ENCODE measurements around the gene TBC1D1.

The TBC1D1 gene

DNA sequence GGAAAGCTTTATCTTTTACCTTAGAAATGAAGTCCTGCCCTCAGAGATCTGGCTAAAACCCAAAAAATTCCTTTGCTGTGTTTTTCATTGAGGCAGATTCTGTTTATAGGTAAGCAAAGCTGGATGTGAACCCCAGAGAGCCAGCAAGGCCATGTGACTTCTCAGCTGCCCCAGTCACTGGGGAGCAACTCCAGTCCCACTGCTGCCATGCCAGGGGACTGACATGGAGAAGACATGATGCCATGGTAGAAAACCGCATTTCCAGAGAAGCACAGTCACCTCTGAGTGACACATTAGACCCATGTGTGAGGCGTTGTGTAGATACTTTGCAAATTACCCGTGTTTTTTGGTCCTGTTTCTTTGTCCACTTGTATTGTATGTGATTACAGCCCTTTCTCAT, 114.8 kb downstream of the TBC1D1 start:
- ATAC-seq, result no peak
- TF ChIP-seq ZNF70 (CRISPR knock-in tag; IDR thresholded peaks at IDR 0.05), result no peak
- no peak for TF ChIP-seq OSR1 (CRISPR knock-in tag; IDR thresholded peaks at IDR 0.05)
- no peak for TF ChIP-seq CSDC2 (CRISPR knock-in tag; IDR thresholded peaks at IDR 0.05)
- TF ChIP-seq TOX (CRISPR knock-in tag; IDR thresholded peaks at IDR 0.05; ENCODE audit: borderline replicate concordance), result no peak

DNA sequence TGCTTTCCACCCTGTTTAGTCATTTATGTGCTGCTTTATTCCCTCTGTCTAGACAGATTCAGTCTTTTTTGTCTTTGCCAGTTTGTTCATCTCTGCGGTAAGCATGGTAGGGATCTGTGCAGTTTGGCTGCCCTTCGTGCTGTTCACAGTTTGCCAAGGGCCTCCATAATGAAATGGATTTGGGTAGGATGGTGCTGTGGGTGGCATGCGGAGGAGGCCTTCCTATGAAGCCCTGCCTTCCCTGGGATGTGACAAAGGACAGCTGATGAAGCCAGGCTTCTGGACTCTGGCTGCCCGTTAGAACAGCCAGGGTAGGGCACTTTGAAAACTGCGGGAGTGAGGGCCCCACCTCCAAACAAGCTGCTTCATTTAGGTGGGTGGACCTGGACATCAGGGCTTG, 116.8 kb downstream of the TBC1D1 start:
- TF ChIP-seq ARNTL (CRISPR knock-in tag; IDR thresholded peaks at IDR 0.05; ENCODE audit: borderline replicate concordance, low read depth) (no peak), ISL1 (CRISPR knock-in tag; IDR thresholded peaks at IDR 0.05) (no peak), TOX (CRISPR knock-in tag; IDR thresholded peaks at IDR 0.05; ENCODE audit: borderline replicate concordance) (no peak), ZNF565 (CRISPR knock-in tag; conservative IDR thresholded peaks at IDR 0.05; ENCODE audit: low read depth) (no peak), RARB (CRISPR knock-in tag; IDR thresholded peaks at IDR 0.05) (no peak), CSDC2 (CRISPR knock-in tag; IDR thresholded peaks at IDR 0.05) (no peak), OSR1 (CRISPR knock-in tag; IDR thresholded peaks at IDR 0.05) (no peak), ZNF70 (CRISPR knock-in tag; IDR thresholded peaks at IDR 0.05) (no peak), TCF4 (CRISPR knock-in tag; IDR thresholded peaks at IDR 0.05; ENCODE audit: borderline replicate concordance) (no peak), ZFP3 (CRISPR knock-in tag; IDR thresholded peaks at IDR 0.05) (no peak), ZC3H10 (CRISPR knock-in tag; IDR thresholded peaks at IDR 0.05) (no peak), SNAI2 (CRISPR knock-in tag; IDR thresholded peaks at IDR 0.05) (no peak)
- TF ChIP-seq, protein P1, sequence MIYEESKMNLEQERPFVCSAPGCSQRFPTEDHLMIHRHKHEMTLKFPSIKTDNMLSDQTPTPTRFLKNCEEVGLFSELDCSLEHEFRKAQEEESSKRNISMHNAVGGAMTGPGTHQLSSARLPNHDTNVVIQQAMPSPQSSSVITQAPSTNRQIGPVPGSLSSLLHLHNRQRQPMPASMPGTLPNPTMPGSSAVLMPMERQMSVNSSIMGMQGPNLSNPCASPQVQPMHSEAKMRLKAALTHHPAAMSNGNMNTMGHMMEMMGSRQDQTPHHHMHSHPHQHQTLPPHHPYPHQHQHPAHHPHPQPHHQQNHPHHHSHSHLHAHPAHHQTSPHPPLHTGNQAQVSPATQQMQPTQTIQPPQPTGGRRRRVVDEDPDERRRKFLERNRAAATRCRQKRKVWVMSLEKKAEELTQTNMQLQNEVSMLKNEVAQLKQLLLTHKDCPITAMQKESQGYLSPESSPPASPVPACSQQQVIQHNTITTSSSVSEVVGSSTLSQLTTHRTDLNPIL (CRISPR knock-in tag; IDR thresholded peaks at IDR 0.05; ENCODE audit: low read depth), result no peak
- TF ChIP-seq, protein P2, sequence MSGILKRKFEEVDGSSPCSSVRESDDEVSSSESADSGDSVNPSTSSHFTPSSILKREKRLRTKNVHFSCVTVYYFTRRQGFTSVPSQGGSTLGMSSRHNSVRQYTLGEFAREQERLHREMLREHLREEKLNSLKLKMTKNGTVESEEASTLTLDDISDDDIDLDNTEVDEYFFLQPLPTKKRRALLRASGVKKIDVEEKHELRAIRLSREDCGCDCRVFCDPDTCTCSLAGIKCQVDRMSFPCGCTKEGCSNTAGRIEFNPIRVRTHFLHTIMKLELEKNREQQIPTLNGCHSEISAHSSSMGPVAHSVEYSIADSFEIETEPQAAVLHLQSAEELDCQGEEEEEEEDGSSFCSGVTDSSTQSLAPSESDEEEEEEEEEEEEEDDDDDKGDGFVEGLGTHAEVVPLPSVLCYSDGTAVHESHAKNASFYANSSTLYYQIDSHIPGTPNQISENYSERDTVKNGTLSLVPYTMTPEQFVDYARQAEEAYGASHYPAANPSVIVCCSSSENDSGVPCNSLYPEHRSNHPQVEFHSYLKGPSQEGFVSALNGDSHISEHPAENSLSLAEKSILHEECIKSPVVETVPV (CRISPR knock-in tag; IDR thresholded peaks at IDR 0.05), result no peak
- TF ChIP-seq, protein P3, sequence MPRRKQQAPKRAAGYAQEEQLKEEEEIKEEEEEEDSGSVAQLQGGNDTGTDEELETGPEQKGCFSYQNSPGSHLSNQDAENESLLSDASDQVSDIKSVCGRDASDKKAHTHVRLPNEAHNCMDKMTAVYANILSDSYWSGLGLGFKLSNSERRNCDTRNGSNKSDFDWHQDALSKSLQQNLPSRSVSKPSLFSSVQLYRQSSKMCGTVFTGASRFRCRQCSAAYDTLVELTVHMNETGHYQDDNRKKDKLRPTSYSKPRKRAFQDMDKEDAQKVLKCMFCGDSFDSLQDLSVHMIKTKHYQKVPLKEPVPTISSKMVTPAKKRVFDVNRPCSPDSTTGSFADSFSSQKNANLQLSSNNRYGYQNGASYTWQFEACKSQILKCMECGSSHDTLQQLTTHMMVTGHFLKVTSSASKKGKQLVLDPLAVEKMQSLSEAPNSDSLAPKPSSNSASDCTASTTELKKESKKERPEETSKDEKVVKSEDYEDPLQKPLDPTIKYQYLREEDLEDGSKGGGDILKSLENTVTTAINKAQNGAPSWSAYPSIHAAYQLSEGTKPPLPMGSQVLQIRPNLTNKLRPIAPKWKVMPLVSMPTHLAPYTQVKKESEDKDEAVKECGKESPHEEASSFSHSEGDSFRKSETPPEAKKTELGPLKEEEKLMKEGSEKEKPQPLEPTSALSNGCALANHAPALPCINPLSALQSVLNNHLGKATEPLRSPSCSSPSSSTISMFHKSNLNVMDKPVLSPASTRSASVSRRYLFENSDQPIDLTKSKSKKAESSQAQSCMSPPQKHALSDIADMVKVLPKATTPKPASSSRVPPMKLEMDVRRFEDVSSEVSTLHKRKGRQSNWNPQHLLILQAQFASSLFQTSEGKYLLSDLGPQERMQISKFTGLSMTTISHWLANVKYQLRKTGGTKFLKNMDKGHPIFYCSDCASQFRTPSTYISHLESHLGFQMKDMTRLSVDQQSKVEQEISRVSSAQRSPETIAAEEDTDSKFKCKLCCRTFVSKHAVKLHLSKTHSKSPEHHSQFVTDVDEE (CRISPR knock-in tag; IDR thresholded peaks at IDR 0.05), result no peak
- ATAC-seq, result no peak

DNA sequence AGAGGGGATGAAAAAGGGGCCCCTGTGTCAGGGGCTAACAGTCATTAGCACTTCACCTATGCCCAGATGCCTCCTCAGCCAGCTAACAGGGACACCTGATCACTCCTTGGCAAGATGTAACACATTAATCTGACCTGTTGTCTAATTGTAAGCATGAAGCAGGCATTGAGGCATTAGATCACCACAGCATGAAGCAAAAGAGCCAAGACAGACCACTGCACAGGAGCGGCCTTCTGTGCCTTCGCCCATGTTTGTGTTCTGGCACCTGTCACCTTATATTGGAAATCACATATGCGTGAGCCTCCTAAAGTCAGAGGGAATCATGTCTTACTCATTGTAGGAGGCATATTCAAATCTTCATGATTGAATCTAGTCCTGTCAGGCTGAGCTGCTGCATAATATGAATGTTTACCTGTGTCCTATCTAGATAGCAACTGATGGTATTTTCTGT, 117.7 kb downstream of the TBC1D1 start:
- ATAC-seq, result no peak
- TF ChIP-seq GLIS3 (CRISPR knock-in tag; IDR thresholded peaks at IDR 0.05) (no peak), ZC3H10 (CRISPR knock-in tag; IDR thresholded peaks at IDR 0.05) (no peak), ZFP3 (CRISPR knock-in tag; IDR thresholded peaks at IDR 0.05) (no peak), RARB (CRISPR knock-in tag; IDR thresholded peaks at IDR 0.05) (no peak), TCF4 (CRISPR knock-in tag; IDR thresholded peaks at IDR 0.05; ENCODE audit: borderline replicate concordance) (no peak), ARNTL (CRISPR knock-in tag; IDR thresholded peaks at IDR 0.05; ENCODE audit: borderline replicate concordance, low read depth) (no peak), ZNF8 (CRISPR knock-in tag; IDR thresholded peaks at IDR 0.05) (no peak)
- TF ChIP-seq, protein P4, sequence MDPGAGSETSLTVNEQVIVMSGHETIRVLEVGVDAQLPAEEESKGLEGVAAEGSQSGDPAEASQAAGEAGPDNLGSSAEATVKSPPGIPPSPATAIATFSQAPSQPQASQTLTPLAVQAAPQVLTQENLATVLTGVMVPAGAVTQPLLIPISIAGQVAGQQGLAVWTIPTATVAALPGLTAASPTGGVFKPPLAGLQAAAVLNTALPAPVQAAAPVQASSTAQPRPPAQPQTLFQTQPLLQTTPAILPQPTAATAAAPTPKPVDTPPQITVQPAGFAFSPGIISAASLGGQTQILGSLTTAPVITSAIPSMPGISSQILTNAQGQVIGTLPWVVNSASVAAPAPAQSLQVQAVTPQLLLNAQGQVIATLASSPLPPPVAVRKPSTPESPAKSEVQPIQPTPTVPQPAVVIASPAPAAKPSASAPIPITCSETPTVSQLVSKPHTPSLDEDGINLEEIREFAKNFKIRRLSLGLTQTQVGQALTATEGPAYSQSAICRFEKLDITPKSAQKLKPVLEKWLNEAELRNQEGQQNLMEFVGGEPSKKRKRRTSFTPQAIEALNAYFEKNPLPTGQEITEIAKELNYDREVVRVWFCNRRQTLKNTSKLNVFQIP (CRISPR knock-in tag; IDR thresholded peaks at IDR 0.05; ENCODE audit: borderline replicate concordance, low read depth), result no peak
- TF ChIP-seq, protein P5, sequence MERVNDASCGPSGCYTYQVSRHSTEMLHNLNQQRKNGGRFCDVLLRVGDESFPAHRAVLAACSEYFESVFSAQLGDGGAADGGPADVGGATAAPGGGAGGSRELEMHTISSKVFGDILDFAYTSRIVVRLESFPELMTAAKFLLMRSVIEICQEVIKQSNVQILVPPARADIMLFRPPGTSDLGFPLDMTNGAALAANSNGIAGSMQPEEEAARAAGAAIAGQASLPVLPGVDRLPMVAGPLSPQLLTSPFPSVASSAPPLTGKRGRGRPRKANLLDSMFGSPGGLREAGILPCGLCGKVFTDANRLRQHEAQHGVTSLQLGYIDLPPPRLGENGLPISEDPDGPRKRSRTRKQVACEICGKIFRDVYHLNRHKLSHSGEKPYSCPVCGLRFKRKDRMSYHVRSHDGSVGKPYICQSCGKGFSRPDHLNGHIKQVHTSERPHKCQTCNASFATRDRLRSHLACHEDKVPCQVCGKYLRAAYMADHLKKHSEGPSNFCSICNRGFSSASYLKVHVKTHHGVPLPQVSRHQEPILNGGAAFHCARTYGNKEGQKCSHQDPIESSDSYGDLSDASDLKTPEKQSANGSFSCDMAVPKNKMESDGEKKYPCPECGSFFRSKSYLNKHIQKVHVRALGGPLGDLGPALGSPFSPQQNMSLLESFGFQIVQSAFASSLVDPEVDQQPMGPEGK (CRISPR knock-in tag; IDR thresholded peaks at IDR 0.05; ENCODE audit: borderline replicate concordance), result no peak
- TF ChIP-seq, protein P1 (CRISPR knock-in tag; IDR thresholded peaks at IDR 0.05; ENCODE audit: low read depth), result no peak
- TF ChIP-seq, protein P3 (CRISPR knock-in tag; IDR thresholded peaks at IDR 0.05), result no peak
